ENCODE measurements around the gene SNX20.

DNA sequence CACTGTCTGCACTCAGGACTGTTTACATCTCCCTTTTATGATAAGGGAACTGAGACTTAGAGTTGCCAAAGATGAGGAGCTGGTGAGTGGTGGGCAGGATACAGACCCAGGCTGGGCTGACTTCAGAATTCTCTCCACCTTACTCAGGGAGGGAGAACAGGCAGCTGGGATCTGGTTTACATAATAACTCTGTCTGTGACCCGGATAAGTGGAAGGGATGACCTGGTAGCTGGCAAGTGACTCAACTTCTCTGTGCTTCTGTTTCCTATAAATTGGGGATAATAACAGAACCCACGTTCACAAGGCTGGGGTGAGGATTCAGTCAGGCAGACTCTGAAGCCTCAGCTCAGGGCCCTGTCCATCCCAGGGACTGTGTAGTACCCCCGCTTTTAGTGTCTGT, 2.6 kb downstream of the SNX20 start:
- TF ChIP-seq, protein P1, sequence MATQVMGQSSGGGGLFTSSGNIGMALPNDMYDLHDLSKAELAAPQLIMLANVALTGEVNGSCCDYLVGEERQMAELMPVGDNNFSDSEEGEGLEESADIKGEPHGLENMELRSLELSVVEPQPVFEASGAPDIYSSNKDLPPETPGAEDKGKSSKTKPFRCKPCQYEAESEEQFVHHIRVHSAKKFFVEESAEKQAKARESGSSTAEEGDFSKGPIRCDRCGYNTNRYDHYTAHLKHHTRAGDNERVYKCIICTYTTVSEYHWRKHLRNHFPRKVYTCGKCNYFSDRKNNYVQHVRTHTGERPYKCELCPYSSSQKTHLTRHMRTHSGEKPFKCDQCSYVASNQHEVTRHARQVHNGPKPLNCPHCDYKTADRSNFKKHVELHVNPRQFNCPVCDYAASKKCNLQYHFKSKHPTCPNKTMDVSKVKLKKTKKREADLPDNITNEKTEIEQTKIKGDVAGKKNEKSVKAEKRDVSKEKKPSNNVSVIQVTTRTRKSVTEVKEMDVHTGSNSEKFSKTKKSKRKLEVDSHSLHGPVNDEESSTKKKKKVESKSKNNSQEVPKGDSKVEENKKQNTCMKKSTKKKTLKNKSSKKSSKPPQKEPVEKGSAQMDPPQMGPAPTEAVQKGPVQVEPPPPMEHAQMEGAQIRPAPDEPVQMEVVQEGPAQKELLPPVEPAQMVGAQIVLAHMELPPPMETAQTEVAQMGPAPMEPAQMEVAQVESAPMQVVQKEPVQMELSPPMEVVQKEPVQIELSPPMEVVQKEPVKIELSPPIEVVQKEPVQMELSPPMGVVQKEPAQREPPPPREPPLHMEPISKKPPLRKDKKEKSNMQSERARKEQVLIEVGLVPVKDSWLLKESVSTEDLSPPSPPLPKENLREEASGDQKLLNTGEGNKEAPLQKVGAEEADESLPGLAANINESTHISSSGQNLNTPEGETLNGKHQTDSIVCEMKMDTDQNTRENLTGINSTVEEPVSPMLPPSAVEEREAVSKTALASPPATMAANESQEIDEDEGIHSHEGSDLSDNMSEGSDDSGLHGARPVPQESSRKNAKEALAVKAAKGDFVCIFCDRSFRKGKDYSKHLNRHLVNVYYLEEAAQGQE (IDR thresholded peaks at IDR 0.05; ENCODE audit: insufficient read depth in 1 of 2, low read depth in 2 of 2, low read length in 2 of 2), result no peak
- TF ChIP-seq FOXP2 (optimal IDR thresholded peaks at IDR 0.05; ENCODE audit: borderline replicate concordance, extremely low read depth, extremely low read length, insufficient read depth) (no peak), POLR2AphosphoS5 (IDR thresholded peaks at IDR 0.05; ENCODE audit: low read depth, low read length) (no peak), SIN3A (IDR thresholded peaks at IDR 0.05; ENCODE audit: borderline replicate concordance, insufficient read depth, low read length) (no peak), TAF1 (IDR thresholded peaks at IDR 0.05; ENCODE audit: borderline replicate concordance, insufficient read depth, low read length) (no peak)

Data from PFSK-1 (cell line).